GM18873 (cell line): ENCODE data around the gene RNF220.

Source experiments
- ATAC-seq: cut with Tn5 transposase; IDR thresholded peaks from one replicate; pipeline ENCODE4 v1.9.1; 2021; ENCODE audit warnings: mild to moderate bottlenecking, moderate library complexity, moderate number of reproducible peaks; ENCODE audit not compliant: unreplicated experiment, low FRiP score

RNF220 gene

DNA sequence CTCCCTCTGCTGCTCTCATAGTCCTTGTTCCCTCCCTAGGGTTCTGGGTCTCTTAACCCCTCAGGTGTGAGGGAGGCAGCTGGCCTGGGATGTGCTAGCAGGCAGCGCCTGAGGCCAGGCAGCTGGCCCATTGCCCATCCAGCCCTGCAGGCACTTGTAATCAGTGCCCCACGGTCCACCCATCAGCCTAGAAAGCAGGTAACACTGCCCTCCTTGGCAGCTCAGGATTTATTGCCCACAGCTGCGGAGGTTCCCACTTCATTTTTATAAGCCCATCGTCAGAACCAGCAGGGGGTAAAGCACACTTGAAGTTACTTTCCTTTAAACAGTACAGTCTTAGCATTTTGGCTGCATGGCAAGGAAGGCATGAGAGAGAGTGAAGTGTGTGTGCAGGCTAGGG is 198.7 kb downstream of the RNF220 start:
- ATAC-seq, result no peak

DNA sequence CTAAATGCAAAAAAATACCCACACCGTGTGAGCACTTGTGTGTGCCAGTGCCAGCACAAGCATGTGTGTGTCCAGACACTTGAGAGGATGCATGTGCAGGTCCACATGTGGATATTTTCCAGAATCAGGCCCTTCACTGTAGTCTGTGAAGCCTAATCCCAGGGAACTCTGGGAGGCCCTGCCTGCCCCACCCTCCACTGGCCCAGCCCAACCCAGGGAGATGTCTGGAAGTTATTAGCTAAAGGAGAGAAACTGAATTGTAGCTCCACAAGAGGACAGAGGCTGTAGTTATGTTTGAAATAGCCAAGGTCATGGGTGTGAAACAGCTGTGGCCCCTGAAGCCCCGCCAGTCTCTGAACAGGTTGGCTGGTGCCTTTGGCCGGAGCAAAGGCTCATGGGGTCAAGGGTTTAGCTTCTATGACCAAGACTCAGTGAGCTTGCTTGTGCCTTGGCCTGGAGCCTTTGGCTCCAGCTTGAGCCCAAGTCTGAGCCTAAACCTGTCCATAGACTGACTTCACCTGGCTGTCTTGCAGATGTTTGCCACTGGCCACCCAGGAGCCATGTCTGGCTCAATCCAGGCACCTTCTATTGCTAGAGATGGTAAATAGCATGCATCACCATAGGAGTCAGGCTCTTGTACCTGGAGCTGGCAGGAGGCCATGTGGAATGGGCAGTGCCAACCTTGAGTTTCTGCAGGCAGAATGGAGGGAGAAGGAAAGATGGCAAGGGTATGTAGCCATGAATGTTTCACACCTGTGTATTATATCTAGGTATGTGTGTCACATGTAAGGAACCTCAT is 199.3 kb downstream of the RNF220 start:
- ATAC-seq, result no peak

- no peak for ATAC-seq
Observed at GRCh38 chr1:44605914-44606615, 201.0 kb downstream of the RNF220 start.

GRCh38 chr1:44606701-44607281 is 201.7 kb downstream of the RNF220 start:
- ATAC-seq, result no peak

GRCh38 chr1:44608141-44608540 is 203.1 kb downstream of the RNF220 start:
- ATAC-seq, result no peak

DNA sequence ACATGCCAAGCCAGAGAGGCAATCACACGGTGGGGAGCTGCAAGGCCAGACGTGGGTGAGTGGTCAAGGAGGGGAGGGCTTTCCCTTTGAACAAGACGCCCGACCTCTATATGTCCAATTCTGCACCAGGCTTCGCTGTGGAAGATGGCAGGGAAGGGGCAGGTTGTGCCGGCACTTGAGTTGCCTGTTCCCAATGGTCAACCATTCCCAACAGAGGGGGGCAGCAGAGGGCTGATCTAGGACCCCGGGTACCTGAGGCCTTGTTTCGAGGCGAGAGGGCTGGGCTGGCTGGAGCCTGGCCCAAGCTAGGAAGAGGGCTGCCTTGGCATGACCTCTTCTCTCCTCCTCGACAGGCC is 204.3 kb downstream of the RNF220 start:
- ATAC-seq, result no peak

GRCh38 chr1:44609768-44610526 is 204.9 kb downstream of the RNF220 start:
- ATAC-seq, result no peak

DNA sequence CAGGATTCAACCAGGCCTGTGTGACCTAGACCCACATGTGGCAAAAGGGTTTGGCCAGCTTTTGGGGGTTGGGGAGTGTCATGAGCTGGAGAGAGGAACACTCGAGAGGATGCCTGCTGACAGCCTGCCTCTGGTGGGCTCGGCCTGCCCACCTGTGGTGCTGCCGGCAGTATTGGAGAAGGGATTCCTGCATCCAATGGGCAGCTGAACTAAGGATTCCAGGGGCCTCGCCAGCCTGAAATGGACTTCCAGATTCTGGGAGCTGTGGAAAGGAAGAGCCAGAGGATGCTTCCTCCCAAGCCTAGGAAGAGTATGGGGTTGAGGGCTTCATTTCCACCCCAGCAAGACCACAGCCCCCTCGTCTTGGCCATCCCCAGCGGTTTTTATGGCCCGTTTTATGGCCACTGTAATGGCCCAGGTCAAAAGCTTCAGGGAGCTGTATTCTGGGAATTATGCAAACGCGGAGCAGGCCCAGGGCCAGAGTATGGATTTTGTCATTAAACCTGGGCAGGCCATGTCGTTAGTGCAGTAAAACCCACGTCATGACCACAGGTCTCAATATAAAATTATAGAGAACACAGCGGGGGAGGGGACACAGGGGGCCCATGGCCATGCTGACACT is 205.6 kb downstream of the RNF220 start:
- no peak for ATAC-seq

- ATAC-seq, result no peak
Observed at GRCh38 chr1:44611419-44611818, 206.4 kb downstream of the RNF220 start.

- no peak for ATAC-seq
Observed at GRCh38 chr1:44611866-44612265, 206.8 kb downstream of the RNF220 start.

- ATAC-seq, result no peak
Observed at GRCh38 chr1:44613941-44614340, 208.9 kb downstream of the RNF220 start.

- no peak for ATAC-seq
Observed at GRCh38 chr1:44616284-44616990, 211.4 kb downstream of the RNF220 start.

- no peak for ATAC-seq
Observed at GRCh38 chr1:44616991-44617702, 212.1 kb downstream of the RNF220 start.

GRCh38 chr1:44617703-44618029 is 212.6 kb downstream of the RNF220 start:
- no peak for ATAC-seq

GRCh38 chr1:44619261-44619900 is 214.3 kb downstream of the RNF220 start:
- no peak for ATAC-seq

DNA sequence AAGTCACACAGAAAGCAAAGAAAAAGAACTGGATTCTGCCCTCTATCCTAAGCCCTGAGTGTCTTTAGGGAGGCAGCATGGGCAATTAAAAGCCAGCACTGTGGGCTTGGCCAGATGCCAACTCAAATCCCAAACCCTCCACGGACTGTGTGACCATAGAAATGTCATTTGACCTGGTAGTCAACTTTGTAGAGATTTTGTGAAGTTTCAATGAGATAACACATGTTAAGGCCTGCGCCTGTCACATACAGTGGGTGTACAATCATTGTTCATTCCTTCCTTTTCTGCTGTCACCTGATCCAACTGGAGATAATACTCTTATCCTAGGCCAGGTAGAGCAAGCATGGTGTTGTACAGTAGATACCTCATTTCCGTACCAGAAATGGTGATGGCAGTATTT is 215.0 kb downstream of the RNF220 start:
- ATAC-seq, result no peak

DNA sequence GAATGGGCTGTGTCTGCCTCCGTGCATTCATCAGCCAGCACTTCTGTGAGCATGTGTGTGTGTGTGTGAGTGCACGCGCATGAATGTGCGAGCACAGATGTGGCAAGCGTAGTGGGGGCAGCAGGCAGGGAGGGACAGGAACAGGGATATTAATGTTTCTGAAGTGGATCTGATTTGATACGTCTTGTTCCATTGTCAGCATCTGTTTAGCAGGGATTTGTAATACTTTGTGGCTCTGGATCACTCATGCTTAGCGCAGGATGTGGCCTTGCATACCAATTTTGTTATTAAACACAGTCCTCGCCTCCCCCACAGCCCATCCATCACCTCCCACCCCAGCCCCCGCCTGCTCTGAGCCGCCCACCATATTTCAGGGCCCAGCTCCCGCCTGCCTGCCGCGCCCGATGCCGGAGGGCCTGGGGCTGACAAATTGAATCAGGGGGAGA is 216.8 kb downstream of the RNF220 start:
- no peak for ATAC-seq

DNA sequence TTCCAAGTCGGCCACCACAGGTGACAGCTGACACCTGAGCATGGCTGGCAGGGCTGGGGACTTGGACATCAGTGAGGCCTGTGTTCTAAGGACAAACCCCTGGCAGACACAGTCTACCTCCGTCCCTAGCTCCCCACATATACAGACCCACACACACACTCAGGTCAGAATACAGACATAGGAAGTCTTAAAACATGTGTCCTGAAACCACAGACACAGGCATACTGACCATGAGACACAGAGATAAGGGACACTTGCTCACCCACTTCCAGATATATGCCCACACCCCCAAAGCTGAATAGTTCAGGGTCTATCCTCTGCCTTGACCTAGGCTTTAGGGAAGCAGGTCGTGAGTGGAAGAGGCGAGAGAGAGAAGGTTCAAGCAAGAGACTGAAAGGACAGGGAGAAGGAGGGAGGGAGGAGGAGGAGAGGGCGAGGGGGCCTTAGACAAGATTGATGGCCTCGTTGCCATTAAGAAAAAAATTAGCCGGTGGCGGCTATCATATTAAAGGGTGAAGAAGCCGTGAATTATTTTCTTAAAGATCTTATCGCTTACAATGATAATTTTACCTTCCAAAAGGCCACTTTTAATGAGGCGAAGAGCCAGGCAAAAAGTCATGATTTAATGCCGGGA is 219.3 kb downstream of the RNF220 start:
- ATAC-seq, result no peak
